Stimulated activated CD4-positive, alpha-beta T cell treated with anti-CD3 and anti-CD28 coated beads, Interleukin-4, amount 100 ng/mL, for 48 hours (primary cell): ENCODE measurements around the gene TNRC6C.
"Not testable (repeated sequence)": the region's sequence is repeated elsewhere in the genome, so short reads cannot be mapped to it uniquely, and the experiment has no call there.

Experiments
- DNase-seq, 2 donors: peaks; one replicate each; pipeline ENCODE4 v3.0.0-alpha.2; 2020; ENCODE audit warnings: low read depth in 2 of 2

The TNRC6C gene

GRCh38 chr17:78043031-78043430 is 84.5 kb downstream of the TNRC6C start:
- DNase-seq, result no peak

- DNase-seq, result no peak
Observed at GRCh38 chr17:78044280-78044835, 85.9 kb downstream of the TNRC6C start.

DNA sequence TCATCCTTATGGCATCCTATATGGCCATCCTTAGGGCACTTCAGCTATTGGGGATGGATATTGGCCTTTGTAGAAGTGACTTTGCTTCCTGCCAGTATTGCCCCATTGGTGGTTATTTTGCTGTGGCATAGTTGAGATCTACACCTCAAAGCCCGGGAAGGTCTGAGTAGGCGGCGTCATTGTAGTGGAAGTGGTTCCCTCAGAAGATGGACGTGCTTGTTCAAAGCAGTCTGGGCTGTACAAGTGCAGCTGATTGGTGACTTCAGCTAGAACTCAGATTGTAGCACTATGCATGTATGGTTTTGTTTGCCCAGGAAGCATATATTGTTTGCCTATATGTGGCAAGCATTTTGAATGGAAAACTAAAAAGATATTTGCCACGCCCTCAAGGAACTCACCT is 86.8 kb downstream of the TNRC6C start:
- no peak for DNase-seq

DNA sequence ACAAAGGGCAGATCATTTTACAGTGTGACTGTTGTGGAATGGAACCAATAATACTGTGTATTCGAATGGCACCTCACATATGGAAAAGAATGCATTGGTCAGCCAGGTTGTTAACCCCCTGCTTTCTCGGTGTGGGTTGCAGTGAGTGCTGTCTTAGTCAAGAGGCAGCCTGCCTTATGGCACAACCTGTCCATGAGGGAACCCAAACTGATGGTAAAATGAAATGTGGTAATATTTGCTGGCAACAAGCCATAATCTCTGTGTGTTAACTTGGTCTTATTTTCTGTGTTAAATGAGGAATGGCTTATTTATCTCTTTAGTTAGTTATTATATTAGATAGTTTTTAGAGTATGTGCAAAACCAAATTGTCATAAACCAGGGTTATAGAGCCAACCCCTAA is 88.4 kb downstream of the TNRC6C start:
- no peak for DNase-seq

- DNase-seq, result no peak
Observed at GRCh38 chr17:78048346-78049292, 90.1 kb downstream of the TNRC6C start.

DNA sequence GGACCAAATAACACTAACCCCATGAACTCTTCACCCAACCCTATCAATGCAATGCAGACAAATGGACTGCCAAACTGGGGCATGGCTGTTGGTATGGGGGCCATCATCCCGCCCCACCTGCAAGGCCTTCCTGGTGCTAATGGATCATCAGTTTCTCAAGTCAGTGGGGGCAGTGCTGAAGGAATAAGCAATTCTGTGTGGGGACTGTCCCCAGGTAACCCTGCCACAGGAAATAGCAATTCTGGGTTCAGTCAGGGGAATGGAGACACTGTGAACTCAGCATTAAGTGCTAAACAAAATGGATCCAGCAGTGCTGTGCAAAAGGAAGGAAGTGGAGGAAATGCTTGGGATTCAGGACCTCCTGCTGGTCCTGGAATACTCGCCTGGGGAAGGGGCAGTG is 91.1 kb downstream of the TNRC6C start:
- DNase-seq, result no peak

DNA sequence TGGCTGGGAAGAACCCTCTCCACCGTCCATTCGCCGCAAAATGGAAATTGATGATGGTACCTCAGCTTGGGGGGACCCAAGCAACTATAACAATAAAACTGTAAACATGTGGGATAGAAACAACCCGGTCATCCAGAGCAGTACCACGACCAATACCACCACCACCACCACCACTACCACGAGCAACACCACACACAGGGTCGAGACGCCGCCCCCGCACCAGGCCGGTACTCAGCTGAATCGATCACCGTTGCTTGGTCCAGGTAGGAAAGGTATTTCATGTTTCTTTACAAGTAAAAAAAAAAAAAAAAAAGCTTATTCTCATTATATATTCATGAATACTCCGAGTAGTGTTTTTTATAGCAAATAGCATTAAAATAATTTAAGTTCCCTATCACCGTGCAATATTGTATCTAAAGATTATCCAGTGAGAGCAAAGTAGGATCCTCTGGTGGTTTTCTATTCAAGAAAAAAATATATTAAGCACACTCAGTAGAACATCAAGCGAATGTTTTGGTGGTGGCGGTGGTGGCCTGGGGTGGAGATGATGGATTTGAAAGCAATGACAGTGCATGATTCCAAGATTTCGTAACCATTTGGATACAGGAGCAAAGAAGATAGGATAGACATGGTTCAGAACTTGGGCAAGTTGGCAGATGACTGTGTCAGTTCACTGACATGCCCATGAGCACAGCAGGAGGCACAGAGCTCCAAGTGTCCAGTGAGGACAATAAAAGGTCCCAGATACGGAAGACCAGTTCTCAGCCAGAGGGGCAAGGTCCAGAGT is 92.9 kb downstream of the TNRC6C start:
- DNase-seq, result no peak

DNA sequence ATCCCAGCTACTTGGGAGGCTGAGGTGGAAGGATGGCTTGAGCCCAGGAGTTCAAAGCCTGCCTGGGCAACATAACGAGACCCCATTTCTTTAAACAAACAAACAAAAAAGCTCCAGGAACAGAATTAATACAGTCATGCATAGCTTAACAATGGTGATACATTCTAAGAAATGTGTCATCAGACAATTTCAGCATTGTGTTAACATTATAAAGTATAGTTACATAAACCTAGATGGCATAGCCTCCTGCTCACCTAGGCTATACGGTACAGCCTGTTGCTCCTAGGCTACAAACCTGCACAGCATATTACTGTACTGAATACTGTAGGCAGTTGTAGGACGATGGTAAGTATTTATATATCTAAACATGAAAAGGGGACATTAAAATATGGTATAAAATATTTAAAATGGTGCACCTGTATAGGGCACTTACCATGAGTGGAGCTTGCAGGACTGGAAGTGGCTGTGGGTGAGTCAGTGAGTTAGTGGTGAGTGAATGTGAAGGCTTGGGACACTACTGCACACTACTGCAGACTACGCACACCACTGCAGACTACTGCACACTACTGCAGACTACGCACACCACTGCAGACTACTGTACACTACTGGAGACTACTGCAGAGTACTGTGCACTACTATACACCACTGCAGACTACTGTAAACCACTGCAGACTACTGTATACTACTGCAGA is 95.4 kb downstream of the TNRC6C start:
- no peak for DNase-seq

GRCh38 chr17:78057113-78057740 is 98.7 kb downstream of the TNRC6C start:
- DNase-seq, result no peak

DNA sequence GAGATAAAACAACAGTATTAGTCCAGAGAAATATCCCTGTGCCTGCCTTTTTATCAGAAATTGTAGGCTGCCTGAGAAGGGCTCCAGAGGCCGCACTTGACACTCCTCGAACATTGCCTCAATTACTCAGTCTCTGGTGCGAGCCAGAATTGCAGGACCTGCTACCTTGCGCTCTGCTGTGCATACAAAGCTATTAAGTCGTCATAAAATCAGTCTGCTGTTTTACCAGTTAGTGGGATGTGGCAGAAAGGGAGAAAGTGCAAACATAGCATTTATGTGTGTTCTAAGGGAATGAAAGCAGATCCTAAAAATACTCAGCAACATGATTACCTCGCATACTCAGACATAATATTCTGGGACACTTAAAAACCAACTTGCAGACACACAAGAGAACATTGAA is 99.5 kb downstream of the TNRC6C start:
- no peak for DNase-seq

DNA sequence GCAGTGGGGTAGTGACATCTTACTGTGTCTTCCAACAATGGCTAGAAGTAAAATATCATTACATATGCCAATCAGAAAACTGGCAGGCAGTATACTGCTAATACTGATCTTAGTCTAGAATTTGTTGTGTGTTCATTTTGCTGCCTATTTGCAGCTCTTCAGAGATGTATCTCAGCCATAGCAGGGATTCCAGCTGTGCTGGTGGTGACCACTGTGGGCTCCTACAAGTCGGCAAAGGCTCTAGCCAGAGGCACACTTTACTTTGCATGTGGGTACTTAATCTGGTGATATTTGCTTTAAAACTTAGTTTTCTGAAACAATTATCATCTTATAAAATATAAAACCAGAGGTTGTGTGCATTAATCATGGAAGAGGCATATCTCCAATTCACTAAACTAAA is 100.1 kb downstream of the TNRC6C start:
- no peak for DNase-seq

DNA sequence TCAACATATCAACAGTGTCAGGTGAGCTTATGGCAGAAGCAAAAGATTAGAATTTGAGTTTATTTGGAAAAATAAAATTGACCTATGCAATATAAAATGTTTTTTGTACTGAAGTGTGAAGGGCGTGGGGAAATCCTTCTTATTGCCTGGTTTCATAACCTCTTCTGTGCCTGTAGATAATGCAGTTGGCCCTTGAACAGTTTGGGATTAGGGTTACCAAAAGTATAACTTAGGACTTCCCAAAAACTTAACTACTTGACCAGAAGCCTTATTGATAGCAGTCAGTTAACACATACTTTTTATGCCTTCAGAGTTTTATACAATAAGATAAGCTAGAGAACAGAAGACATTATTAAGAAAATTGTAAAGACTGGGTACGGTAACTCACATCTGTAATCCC is 104.1 kb downstream of the TNRC6C start:
- DNase-seq, result no peak

- no peak for DNase-seq
Observed at GRCh38 chr17:78063489-78063888, 105.0 kb downstream of the TNRC6C start.

DNA sequence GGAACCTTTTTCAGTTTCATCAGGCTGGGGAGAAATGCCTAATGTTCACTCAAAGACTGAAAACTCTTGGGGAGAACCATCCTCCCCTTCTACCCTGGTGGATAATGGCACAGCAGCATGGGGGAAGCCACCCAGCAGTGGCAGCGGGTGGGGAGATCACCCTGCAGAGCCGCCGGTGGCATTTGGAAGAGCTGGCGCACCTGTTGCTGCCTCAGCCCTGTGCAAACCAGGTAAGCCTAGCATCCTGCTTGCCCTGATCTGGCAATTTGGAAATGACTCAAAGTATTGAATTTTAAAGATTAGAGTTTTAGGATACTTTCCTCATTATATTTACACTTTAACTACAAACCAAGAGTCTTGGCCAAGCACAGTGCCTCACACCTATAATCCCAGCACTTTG is 106.2 kb downstream of the TNRC6C start:
- no peak for DNase-seq

DNA sequence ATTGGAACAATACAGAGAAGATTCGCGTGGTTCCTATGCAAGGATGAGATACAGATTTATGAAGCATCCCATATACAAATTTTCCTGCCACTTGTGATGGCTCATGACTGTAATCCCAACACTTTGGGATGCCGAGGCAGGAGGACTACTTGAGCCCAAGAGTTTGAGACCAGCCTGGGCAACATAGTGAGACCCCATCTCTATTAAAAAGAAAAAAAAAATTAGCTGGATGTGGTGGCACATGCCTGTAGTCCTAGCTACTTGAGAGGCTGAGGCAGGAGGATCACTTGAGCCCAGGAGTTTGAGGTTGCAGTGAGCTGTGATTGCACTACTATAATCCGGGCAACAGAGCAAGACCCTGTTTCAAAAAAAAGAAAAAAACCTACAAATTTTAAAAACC is 108.5 kb downstream of the TNRC6C start:
- not testable (repeated sequence) for DNase-seq

DNA sequence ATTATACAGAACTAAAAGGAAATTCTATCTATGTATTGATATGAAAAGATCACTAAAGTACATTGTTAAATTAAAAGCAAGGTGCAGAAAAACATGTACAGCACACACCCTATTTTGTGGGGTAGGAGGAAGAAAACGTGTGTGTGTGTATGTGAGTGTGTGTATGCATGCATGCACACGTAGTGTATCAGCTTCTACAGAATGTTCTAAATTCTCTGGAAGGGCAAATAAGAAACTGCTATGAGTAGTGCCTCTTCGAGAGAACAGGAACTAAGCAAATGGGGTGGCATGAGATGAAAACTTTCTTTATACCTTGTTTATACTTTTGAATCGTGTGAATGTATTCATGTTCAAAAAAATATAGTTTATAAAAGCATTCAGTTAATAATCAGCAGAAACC is 111.2 kb downstream of the TNRC6C start:
- no peak for DNase-seq

DNA sequence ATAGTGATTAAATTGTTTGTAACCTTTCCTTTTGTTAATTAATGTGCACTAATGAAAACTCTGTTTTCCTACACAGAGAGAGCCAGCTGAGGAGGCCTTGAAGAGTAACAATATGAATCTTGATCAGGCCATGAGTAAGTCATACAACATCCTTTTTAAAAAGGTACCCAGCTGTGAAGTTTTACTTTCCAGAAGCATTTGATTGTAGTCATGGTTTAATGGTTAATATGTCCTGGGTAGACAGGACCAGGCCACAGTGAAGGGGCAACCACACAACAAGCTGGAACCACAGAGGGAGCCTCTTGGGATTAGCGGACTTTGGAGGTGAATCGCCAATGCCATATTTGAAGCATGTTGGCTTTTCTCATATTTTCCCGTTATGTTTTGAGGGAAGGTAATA is 114.5 kb downstream of the TNRC6C start:
- no peak for DNase-seq

- DNase-seq, result no peak
Observed at GRCh38 chr17:78075011-78075410, 116.5 kb downstream of the TNRC6C start.

GRCh38 chr17:78075545-78075944 is 117.0 kb downstream of the TNRC6C start:
- DNase-seq, result no peak

- no peak for DNase-seq
Observed at GRCh38 chr17:78079253-78079652, 120.8 kb downstream of the TNRC6C start.

DNA sequence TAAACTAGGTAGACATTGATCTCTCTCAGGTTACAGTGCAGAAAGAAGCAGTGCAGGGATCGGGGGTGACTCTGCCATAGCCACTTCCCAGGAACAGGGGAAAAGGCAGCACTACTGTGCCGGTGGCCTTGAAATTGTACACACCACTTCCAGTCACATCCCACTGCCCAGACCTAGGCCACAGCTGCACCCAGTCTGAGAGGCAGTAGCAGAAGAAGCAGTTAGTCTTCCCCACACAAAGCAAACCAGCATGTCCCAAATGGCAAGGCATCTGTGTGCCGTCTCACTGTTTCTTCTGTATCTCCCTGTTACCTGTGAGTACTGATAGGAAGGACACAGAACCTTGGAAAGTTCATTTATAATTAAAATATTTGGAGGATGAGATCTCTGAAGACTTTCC is 123.0 kb downstream of the TNRC6C start:
- no peak for DNase-seq
